ENCODE data around the gene HAPSTR1. TPM values are rescaled to one million over a fixed set of nuclear protein-coding genes. Genes with fewer than 3 reads are reported as not detected.
"Not testable (repeated sequence)": the region's sequence is repeated elsewhere in the genome, so short reads cannot be mapped to it uniquely, and the experiment has no call there.

HAPSTR1 gene
- total RNA-seq, 1 experiment from 2014 or later: 82.8 TPM

DNA sequence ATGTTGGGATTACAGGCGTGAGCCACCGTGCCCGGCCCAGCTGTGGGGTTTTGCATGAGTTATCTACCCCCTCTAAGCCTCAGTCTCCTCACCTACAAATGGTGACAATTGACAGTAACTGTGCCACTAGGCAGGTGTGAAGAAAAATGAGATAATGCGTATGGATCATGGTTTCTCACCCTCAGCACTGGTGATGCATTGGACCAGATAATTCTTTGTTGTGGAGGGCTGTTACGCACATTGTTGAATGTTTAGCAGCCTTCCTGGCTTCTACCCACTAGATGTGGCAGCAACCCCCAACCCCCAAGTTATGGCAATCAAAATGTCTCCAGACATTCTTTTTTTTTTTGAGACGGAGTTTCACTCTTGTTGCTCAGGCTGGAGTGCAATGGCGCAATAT is 9.0 kb upstream of the HAPSTR1 start:
- DNase-seq: no peak
- TF ChIP-seq EZH2 (IDR thresholded peaks at IDR 0.05; ENCODE audit: low read depth): no peak
- no peak for TF ChIP-seq CTCF (conservative IDR thresholded peaks at IDR 0.05)
- Histone ChIP-seq H3K27me3 (ENCODE audit: insufficient read depth, low read depth) (no peaks in the 10 kb centered on the region), H4K20me1 (ENCODE audit: insufficient read depth) (no peaks in the 10 kb centered on the region), H2AFZ (no peak overlapping the region), H3K9me3 (ENCODE audit: insufficient read depth, low read depth) (no peaks in the 10 kb centered on the region; the same call in 1 of the 2 replicates), H3K4me2 (no peak overlapping the region), H3K27ac (no peak overlapping the region), H3K4me3 (no peak overlapping the region), H3K36me3 (ENCODE audit: low read depth) (no peaks in the 10 kb centered on the region), H3F3A (ENCODE audit: insufficient read depth, low read depth) (peaks cover 8% of the 10 kb centered on the region), H3K79me2 (ENCODE audit: low read depth) (no peaks in the 10 kb centered on the region), H3K9me2 (ENCODE audit: insufficient read depth) (no peaks in the 10 kb centered on the region), H3K4me1 (replicated peaks; ENCODE audit: insufficient read depth) (peaks cover 14% of the 10 kb centered on the region)
- BruUV-seq (replicated peaks): no TSS peak
- intact Hi-C loops (cut with micrococcal nuclease; ENCODE audit: unreplicated experiment): no loop called here
- ChIA-PET CTCF (no interaction called here), POLR2A (ENCODE audit: unreplicated experiment) (interaction anchor here (0.6 kb wide), 1 partner anchor 35 kb away, joined by 4 read pairs; no protein-coding TSS in a partner anchor)

GRCh38 chr16:9087733-9088132 is 3.7 kb upstream of the HAPSTR1 start:
- POLR2A ChIA-PET (ENCODE audit: unreplicated experiment); H4K20me1 ChIP-seq (ENCODE audit: insufficient read depth); H3K27ac ChIP-seq; H3K9me3 ChIP-seq (ENCODE audit: insufficient read depth, low read depth); H3K36me3 ChIP-seq (ENCODE audit: low read depth); H3K4me1 ChIP-seq (replicated peaks; ENCODE audit: insufficient read depth); H3K9me2 ChIP-seq (ENCODE audit: insufficient read depth); H2AFZ ChIP-seq; H3K79me2 ChIP-seq (ENCODE audit: low read depth); H3K27me3 ChIP-seq (ENCODE audit: insufficient read depth, low read depth); H3K4me2 ChIP-seq; H3K4me3 ChIP-seq; intact Hi-C loops (cut with micrococcal nuclease; ENCODE audit: unreplicated experiment); DNase-seq; BruUV-seq (replicated peaks); H3F3A ChIP-seq (ENCODE audit: insufficient read depth, low read depth): not testable (repeated sequence)
- CTCF ChIA-PET: interaction anchor here (1.4 kb wide), 1 partner anchor 79 kb away, joined by 3 read pairs; no protein-coding TSS in a partner anchor

- TF ChIP-seq CTCF (conservative IDR thresholded peaks at IDR 0.05) (no peak), EZH2 (IDR thresholded peaks at IDR 0.05; ENCODE audit: low read depth) (no peak)
Measured at GRCh38 chr16:9088848-9089247, 2.6 kb upstream of the HAPSTR1 start.

DNA sequence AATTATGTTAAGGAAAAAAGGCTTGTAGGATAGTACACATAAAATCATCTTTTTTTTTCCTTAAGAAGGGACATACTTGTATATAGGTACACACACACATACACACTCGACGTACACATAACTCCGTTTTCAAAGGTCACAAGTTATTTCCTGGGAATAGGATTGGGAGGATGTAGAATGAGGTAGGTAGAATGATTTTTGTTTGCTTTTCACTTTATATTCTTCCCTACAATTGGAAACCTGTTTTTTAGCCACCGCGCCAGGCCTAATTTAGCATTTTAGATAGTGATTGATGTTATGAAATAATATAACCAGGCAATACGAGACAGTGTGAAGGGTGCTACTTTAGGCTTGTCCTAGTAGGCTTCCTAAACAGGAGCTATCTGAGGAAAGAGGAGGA is 1.8 kb upstream of the HAPSTR1 start:
- CTCF ChIA-PET: interaction anchor here (0.6 to 0.9 kb wide), 2 partner anchors 15 to 177 kb away, joined by 3 to 7 read pairs; no protein-coding TSS in a partner anchor
- Histone ChIP-seq H3F3A (ENCODE audit: insufficient read depth, low read depth) (peaks cover 7% of the 10 kb centered on the region; the same call in 1 of the 2 replicates), H3K9me2 (ENCODE audit: insufficient read depth) (no peaks in the 10 kb centered on the region), H3K27me3 (ENCODE audit: insufficient read depth, low read depth) (no peaks in the 10 kb centered on the region), H3K9me3 (ENCODE audit: insufficient read depth, low read depth) (no peaks in the 10 kb centered on the region), H2AFZ (no peak overlapping the region), H3K27ac (no peak overlapping the region), H3K4me2 (no peak overlapping the region), H3K4me1 (replicated peaks; ENCODE audit: insufficient read depth) (peaks cover 9% of the 10 kb centered on the region), H3K36me3 (ENCODE audit: low read depth) (peaks cover 14% of the 10 kb centered on the region), H3K4me3 (no peak overlapping the region), H3K79me2 (ENCODE audit: low read depth) (peaks cover 29% of the 10 kb centered on the region), H4K20me1 (ENCODE audit: insufficient read depth) (peaks cover 21% of the 10 kb centered on the region)
- no peak for TF ChIP-seq EZH2 (IDR thresholded peaks at IDR 0.05; ENCODE audit: low read depth)
- no peak for TF ChIP-seq CTCF (conservative IDR thresholded peaks at IDR 0.05)
- BruUV-seq (replicated peaks): no TSS peak
- no peak for DNase-seq
- POLR2A ChIA-PET (ENCODE audit: unreplicated experiment): no interaction called here
- intact Hi-C loops (cut with micrococcal nuclease; ENCODE audit: unreplicated experiment): loop anchor here (2.0 to 10.0 kb wide), 3 partner anchors 42 to 215 kb away; no protein-coding TSS in a partner anchor

More at GRCh38 chr16:9088848-9089247, 2.6 kb upstream of the HAPSTR1 start:
- Histone ChIP-seq H3K27ac (no peak overlapping the region), H3K9me2 (ENCODE audit: insufficient read depth) (no peaks in the 10 kb centered on the region), H3K27me3 (ENCODE audit: insufficient read depth, low read depth) (no peaks in the 10 kb centered on the region), H3K79me2 (ENCODE audit: low read depth) (peaks cover 21% of the 10 kb centered on the region), H3K36me3 (ENCODE audit: low read depth) (peaks cover 8% of the 10 kb centered on the region), H3K4me3 (no peak overlapping the region), H3K4me1 (replicated peaks; ENCODE audit: insufficient read depth) (peaks cover under 1% of the 10 kb centered on the region), H3K9me3 (ENCODE audit: insufficient read depth, low read depth) (no peaks in the 10 kb centered on the region), H4K20me1 (ENCODE audit: insufficient read depth) (peaks cover 13% of the 10 kb centered on the region), H3K4me2 (no peak overlapping the region), H2AFZ (no peak overlapping the region), H3F3A (ENCODE audit: insufficient read depth, low read depth) (peaks cover 3% of the 10 kb centered on the region; the same call in 1 of the 2 replicates)
- no peak for DNase-seq
- no TSS peak for BruUV-seq (replicated peaks)
- ChIA-PET CTCF (interaction anchor here (1.4 kb wide), 1 partner anchor 80 kb away, joined by 3 read pairs; no protein-coding TSS in a partner anchor), POLR2A (ENCODE audit: unreplicated experiment) (interaction anchor here (0.7 kb wide), 1 partner anchor 38 kb away, joined by 3 read pairs; no protein-coding TSS in a partner anchor)
- intact Hi-C loops (cut with micrococcal nuclease; ENCODE audit: unreplicated experiment): no loop called here

Data from PC-9 (cell line).